WERI-Rb-1 (cell line): ENCODE data around the gene WDFY2.
A peak's percentile ranks its signal among the peaks of the same experiment; 100 is the strongest.

Source experiments
- DNase-seq: peaks from one replicate; pipeline ENCODE4 v3.0.0-alpha.2; 2020
- H3K27ac ChIP-seq: fragments of 250-450 bp; sonication (Bioruptor Pico); 2 replicates; pipeline ENCODE4 v1.5.1; 2020; ENCODE audit warnings: mild to moderate bottlenecking, moderate library complexity
- H3K27me3 ChIP-seq: fragments of 250-450 bp; sonication (Bioruptor Pico); 2 replicates; pipeline ENCODE4 v1.5.1; 2021; ENCODE audit warnings: mild to moderate bottlenecking, low read depth, moderate library complexity; ENCODE audit not compliant: insufficient read depth, severe bottlenecking
- H3K36me3 ChIP-seq: fragments of 250-450 bp; sonication (Bioruptor Pico); 2 replicates; pipeline ENCODE4 v1.5.1; 2020; ENCODE audit warnings: mild to moderate bottlenecking, moderate library complexity
- H3K4me3 ChIP-seq: 2 replicates; pipeline ENCODE4 v1.5.1; 2011; ENCODE audit warnings: low read depth, mild to moderate bottlenecking, control low read depth, low read length
- H3K9me3 ChIP-seq: fragments of 250-450 bp; sonication (Bioruptor Pico); 2 replicates; pipeline ENCODE4 v1.5.1; 2021; ENCODE audit warnings: mild to moderate bottlenecking, moderate library complexity; ENCODE audit not compliant: severe bottlenecking
- CTCF ChIP-seq: IDR thresholded peaks from 2 replicates; pipeline ENCODE4 v1.5.1; 2011; ENCODE audit warnings: low read depth, mild to moderate bottlenecking, control low read depth, inconsistent platforms, low read length

The WDFY2 gene

GRCh38 chr13:51583875-51584730 lies at the start of gene WDFY2:
Gene WDFY2 (plus strand): TSS chr13:51584462. CDS start chr13:51584688, 226 bp downstream.
- Histone ChIP-seq H3K27ac (peak within 1 kb of the TSS; percentile 84), H3K27me3 (no peaks in the 10 kb centered on the region), H3K4me3 (peak within 1 kb of the TSS; percentile 81), H3K36me3 (no peaks in the 10 kb centered on the region), H3K9me3 (no peaks in the 10 kb centered on the region)
- TF ChIP-seq CTCF: no peak
- DNase-seq: peak; percentile 96

- TF ChIP-seq CTCF: no peak
- H3K27ac ChIP-seq: peak overlapping the region; percentile 65
- peak; percentile 9 for DNase-seq
These were observed 45.6 kb upstream of the WDFY2 start for GRCh38 chr13:51538591-51539179.

GRCh38 chr13:51539887-51540286 lies 44.4 kb upstream of the WDFY2 start:
- H3K27ac ChIP-seq: no peak overlapping the region
- no peaks in the 10 kb centered on the region for H3K9me3 ChIP-seq
- no peaks in the 10 kb centered on the region for H3K36me3 ChIP-seq
- no peak for DNase-seq
- H3K27me3 ChIP-seq: no peaks in the 10 kb centered on the region
- TF ChIP-seq CTCF: no peak
- no peak overlapping the region for H3K4me3 ChIP-seq

More at GRCh38 chr13:51538591-51539179, 45.6 kb upstream of the WDFY2 start:
- H3K4me3 ChIP-seq: no peak overlapping the region
- H3K27me3 ChIP-seq: no peaks in the 10 kb centered on the region
- H3K9me3 ChIP-seq: no peaks in the 10 kb centered on the region
- no peaks in the 10 kb centered on the region for H3K36me3 ChIP-seq

GRCh38 chr13:51541037-51541436 lies 43.2 kb upstream of the WDFY2 start:
- DNase-seq: peak; percentile 10
- H3K4me3 ChIP-seq: no peak overlapping the region
- H3K27ac ChIP-seq: no peak overlapping the region
- no peaks in the 10 kb centered on the region for H3K9me3 ChIP-seq
- no peak for TF ChIP-seq CTCF
- no peaks in the 10 kb centered on the region for H3K36me3 ChIP-seq
- H3K27me3 ChIP-seq: no peaks in the 10 kb centered on the region

GRCh38 chr13:51541809-51542258 lies 42.4 kb upstream of the WDFY2 start:
- H3K27ac ChIP-seq: peak overlapping the region; percentile 34; the same call in 1 of the 2 replicates
- H3K36me3 ChIP-seq: no peaks in the 10 kb centered on the region
- H3K4me3 ChIP-seq: peak overlapping the region; percentile 23; the same call in 1 of the 2 replicates
- TF ChIP-seq CTCF: no peak
- H3K9me3 ChIP-seq: no peaks in the 10 kb centered on the region
- no peaks in the 10 kb centered on the region for H3K27me3 ChIP-seq
- peak; percentile 17 for DNase-seq
